HCT116 (cell line): ENCODE results near the gene IL36G. TPM values are rescaled to one million over a fixed set of nuclear protein-coding genes. Genes with fewer than 3 reads are reported as not detected.

ENCODE experiments used
- ATAC-seq: fragments of 200-7000 bp; cut with Tn5 transposase; 2 replicates; pipeline ENCODE4 v1.9.1; 2020; ENCODE audit warnings: mild to moderate bottlenecking, moderate library complexity
- BruUV-seq: library from RNA; stranded (reverse); fragments of 400-500 nt; replicated peaks from 2 replicates; lab custom pipeline; 2021; lab: Mats Ljungman, UMichigan
- CTCF ChIA-PET: fragments of 300-600 bp; sonication (Branson Sonifier 250); formaldehyde crosslinking; loops from one replicate; lab custom pipeline; 2021; ENCODE audit warnings: antibody characterized with exemption; lab: Charles Lee
- POLR2A ChIA-PET: fragments of 300-600, 350-600 bp; sonication (Branson Sonifier 250); formaldehyde crosslinking; loops from one replicate; lab custom pipeline; 2021; ENCODE audit warnings: antibody characterized with exemption; lab: Charles Lee
- RAD21 ChIA-PET, 2 experiments: fragments of 300-600 bp; sonication (Branson Sonifier 250); formaldehyde crosslinking; loops; one replicate each; lab custom pipeline; 2023; ENCODE audit warnings: low total read pairs in 2 of 2; ENCODE audit not compliant: uncharacterized antibody in 2 of 2, unreplicated experiment in 2 of 2, low non-redundant PET in 1 of 2; lab: Charles Lee
- DNase-seq: peaks from one replicate; pipeline ENCODE4 v3.0.0-alpha.2; 2010; ENCODE audit warnings: low read depth, low spot score
- H2AFZ ChIP-seq: fragments of 200-600 bp; shearing (Covaris generic), sonication (generic); 2 replicates; pipeline ENCODE4 v1.6.1; 2017; ENCODE audit warnings: low read depth, mixed run types, mixed read lengths, antibody characterized with exemption, low read length; ENCODE audit not compliant: poor library complexity, severe bottlenecking
- H3K27ac ChIP-seq: 2 replicates; pipeline ENCODE4 v1.5.1; 2012; ENCODE audit warnings: low read depth, low read length
- H3K27me3 ChIP-seq: fragments of 200-600 bp; sonication (generic); 2 replicates; pipeline ENCODE4 v1.6.1; 2016; ENCODE audit warnings: mixed run types, low read length, mixed read lengths; ENCODE audit not compliant: insufficient read depth
- H3K36me3 ChIP-seq, 2 experiments: fragments of 200-500 bp in 1 of 2; fragments of 200-600 bp in 1 of 2; sonication (Bioruptor generic) in 1 of 2; sonication (generic) in 1 of 2; 2 replicates each; pipeline versions ENCODE4 v1.5.1 to v1.6.1; 2014 to 2016; ENCODE audit warnings: low read length in 2 of 2, inconsistent platforms in 1 of 2, mixed read lengths in 1 of 2, mixed run types in 1 of 2; ENCODE audit not compliant: insufficient read depth in 2 of 2, control insufficient read depth in 1 of 2
- H3K4me1 ChIP-seq, 2 experiments: fragments of 200-600 bp in 1 of 2; sonication (generic) in 1 of 2; 2 replicates each; pipeline versions ENCODE4 v1.5.1 to v1.6.1; 2012 to 2017; ENCODE audit warnings: low read length in 2 of 2, inconsistent platforms in 1 of 2, mild to moderate bottlenecking in 1 of 2, mixed read lengths in 1 of 2, mixed run types in 1 of 2, moderate library complexity in 1 of 2; ENCODE audit not compliant: insufficient read depth in 2 of 2, control insufficient read depth in 1 of 2
- H3K4me2 ChIP-seq: fragments of 200-600 bp; sonication (generic); 2 replicates; pipeline ENCODE4 v1.6.1; 2017; ENCODE audit warnings: mixed run types, low read length, mixed read lengths
- H3K4me3 ChIP-seq, 2 experiments: fragments of 200-600 bp in 1 of 2; sonication (generic) in 1 of 2; replicated peaks in 1 of 2; 2 replicates each; pipeline ENCODE4 v1.5.1; 2011 to 2016; ENCODE audit warnings: low read length in 2 of 2, control low read depth in 1 of 2, low read depth in 1 of 2, mild to moderate bottlenecking in 1 of 2, mixed read lengths in 1 of 2, mixed run types in 1 of 2
- H3K79me2 ChIP-seq: fragments of 200-600 bp; sonication (generic); 2 replicates; pipeline ENCODE4 v1.6.1; 2017; ENCODE audit warnings: mild to moderate bottlenecking, mixed run types, low read length, moderate library complexity, mixed read lengths; ENCODE audit not compliant: insufficient read depth
- H3K9ac ChIP-seq: fragments of 200-600 bp; sonication (generic); 2 replicates; pipeline ENCODE4 v1.6.1; 2016; ENCODE audit warnings: low read length, mixed read lengths
- H3K9me2 ChIP-seq: fragments of 200-600 bp; sonication (generic), shearing (Covaris generic); 2 replicates; pipeline ENCODE4 v1.6.1; 2017; ENCODE audit warnings: mixed run types, mild to moderate bottlenecking, moderate library complexity; ENCODE audit not compliant: insufficient read depth
- H3K9me3 ChIP-seq, 2 experiments: fragments of 200-500 bp in 1 of 2; fragments of 200-600 bp in 1 of 2; sonication (Bioruptor generic) in 1 of 2; sonication (generic) in 1 of 2; 2 replicates each; pipeline ENCODE4 v1.6.1; 2014 to 2017; ENCODE audit warnings: low read length in 2 of 2, mixed read lengths in 2 of 2, inconsistent platforms in 1 of 2, low read depth in 1 of 2, mild to moderate bottlenecking in 1 of 2, mixed run types in 1 of 2, moderate library complexity in 1 of 2; ENCODE audit not compliant: control insufficient read depth in 1 of 2, insufficient read depth in 1 of 2
- H4K20me1 ChIP-seq: fragments of 200-600 bp; sonication (generic), shearing (Covaris generic); 2 replicates; pipeline ENCODE4 v1.6.1; 2017; ENCODE audit warnings: mixed run types, mild to moderate bottlenecking, moderate library complexity; ENCODE audit not compliant: insufficient read depth
- ATF3 ChIP-seq: IDR thresholded peaks from 2 replicates; pipeline ENCODE4 v1.6.1; 2012
- CBX3 ChIP-seq: IDR thresholded peaks from 2 replicates; pipeline ENCODE4 v1.6.1; 2012; ENCODE audit warnings: low read depth
- CEBPB ChIP-seq: IDR thresholded peaks from 2 replicates; pipeline ENCODE4 v1.6.1; 2012; ENCODE audit warnings: low read depth
- EGR1 ChIP-seq: IDR thresholded peaks from 2 replicates; pipeline ENCODE4 v1.6.1; 2012; ENCODE audit warnings: low read depth
- ELF1 ChIP-seq: IDR thresholded peaks from 2 replicates; pipeline ENCODE4 v1.6.1; 2012; ENCODE audit warnings: low read depth, borderline replicate concordance
- EZH2 ChIP-seq: fragments of 200-600 bp; sonication (generic); IDR thresholded peaks from 2 replicates; pipeline ENCODE4 v1.6.1; 2017; ENCODE audit warnings: antibody characterized with exemption, mixed run types
- EZH2phosphoT487 ChIP-seq: fragments of 200-600 bp; IDR thresholded peaks from 2 replicates; pipeline ENCODE4 v1.6.1; 2018; ENCODE audit warnings: antibody characterized with exemption, borderline replicate concordance
- FOSL1 ChIP-seq: IDR thresholded peaks from 2 replicates; pipeline ENCODE4 v1.6.1; 2012; ENCODE audit warnings: low read depth
- POLR2A ChIP-seq: IDR thresholded peaks from 2 replicates; pipeline ENCODE4 v1.7.0; 2011; ENCODE audit warnings: borderline replicate concordance; ENCODE audit not compliant: insufficient read depth, insufficient read length; ENCODE audit errors: extremely low read depth
- RAD21 ChIP-seq: IDR thresholded peaks from 2 replicates; pipeline ENCODE4 v1.6.1; 2012; ENCODE audit warnings: low read depth, mild to moderate bottlenecking
- SIN3A ChIP-seq: IDR thresholded peaks from 2 replicates; pipeline ENCODE4 v1.6.1; 2012; ENCODE audit warnings: low read depth
- SP1 ChIP-seq: IDR thresholded peaks from 2 replicates; pipeline ENCODE4 v1.6.1; 2012; ENCODE audit warnings: low read depth
- SRF ChIP-seq: IDR thresholded peaks from 2 replicates; pipeline ENCODE4 v1.6.1; 2012; ENCODE audit warnings: low read depth
- TCF7L2 ChIP-seq: IDR thresholded peaks from 2 replicates; pipeline ENCODE4 v1.7.0; 2011; ENCODE audit warnings: borderline replicate concordance, inconsistent platforms; ENCODE audit not compliant: insufficient read depth, insufficient read length; ENCODE audit errors: extremely low read depth
- YY1 ChIP-seq: IDR thresholded peaks from 2 replicates; pipeline ENCODE4 v1.6.1; 2011; ENCODE audit warnings: low read length, low read depth, moderate library complexity, mild to moderate bottlenecking; ENCODE audit not compliant: insufficient replicate concordance; ENCODE audit errors: extremely low read depth
- ZNF274 ChIP-seq: fragments of 200-500 bp; sonication (Bioruptor generic); IDR thresholded peaks from 2 replicates; pipeline ENCODE4 v1.6.1; 2014; ENCODE audit warnings: mild to moderate bottlenecking, low read depth, low read length, inconsistent platforms
- intact Hi-C: fragments of 100-400 bp; cut with micrococcal nuclease; formaldehyde crosslinking; loops from 2 replicates; pipeline ENCODE4 v1.10.0; 2022
- total RNA-seq: library from RNA; stranded (reverse); gene quantifications from one replicate; pipeline ENCODE4 v1.2.1, GENCODE V29; 2021; ENCODE audit not compliant: unreplicated experiment
- TF ChIP-seq, protein P1 (sequence below), 3 experiments: fragments of 200-600 bp in 1 of 3; sonication (generic) in 1 of 3; IDR thresholded peaks in 2 of 3; conservative IDR thresholded peaks in 1 of 3; 2 replicates each; pipeline ENCODE4 v1.5.1; 2012 to 2017; ENCODE audit warnings: low read depth in 2 of 3, low read length in 2 of 3, antibody characterized with exemption in 1 of 3, borderline replicate concordance in 1 of 3, control low read depth in 1 of 3, mild to moderate bottlenecking in 1 of 3, mixed read lengths in 1 of 3, mixed run types in 1 of 3, moderate library complexity in 1 of 3; ENCODE audit not compliant: insufficient read depth in 1 of 3
- TF ChIP-seq, protein P2 (sequence below): IDR thresholded peaks from 2 replicates; pipeline ENCODE4 v1.6.1; 2011; ENCODE audit warnings: mild to moderate bottlenecking, low read length, moderate library complexity; ENCODE audit not compliant: insufficient replicate concordance; ENCODE audit errors: extremely low read depth

IL36G gene
- total RNA-seq, 1 experiment from 2014 or later: not detected

- BruUV-seq: no TSS peak
- Histone ChIP-seq H3K4me2 (no peak overlapping the region), H2AFZ (no peak overlapping the region), H3K27ac (no peak overlapping the region), H3K27me3 (peaks cover 91% of the 10 kb centered on the region), H3K4me1 (no peaks in the 10 kb centered on the region), H3K79me2 (no peaks in the 10 kb centered on the region), H3K9me3 (no peaks in the 10 kb centered on the region), H3K9ac (no peak overlapping the region), H3K36me3 (no peaks in the 10 kb centered on the region), H4K20me1 (no peaks in the 10 kb centered on the region), H3K4me3 (no peak overlapping the region), H3K9me2 (no peaks in the 10 kb centered on the region)
- ChIA-PET RAD21 (no interaction called here), CTCF (no interaction called here), POLR2A (no interaction called here)
- TF ChIP-seq ZNF274 (no peak), ELF1 (no peak), RAD21 (no peak)
- TF ChIP-seq, protein P1, sequence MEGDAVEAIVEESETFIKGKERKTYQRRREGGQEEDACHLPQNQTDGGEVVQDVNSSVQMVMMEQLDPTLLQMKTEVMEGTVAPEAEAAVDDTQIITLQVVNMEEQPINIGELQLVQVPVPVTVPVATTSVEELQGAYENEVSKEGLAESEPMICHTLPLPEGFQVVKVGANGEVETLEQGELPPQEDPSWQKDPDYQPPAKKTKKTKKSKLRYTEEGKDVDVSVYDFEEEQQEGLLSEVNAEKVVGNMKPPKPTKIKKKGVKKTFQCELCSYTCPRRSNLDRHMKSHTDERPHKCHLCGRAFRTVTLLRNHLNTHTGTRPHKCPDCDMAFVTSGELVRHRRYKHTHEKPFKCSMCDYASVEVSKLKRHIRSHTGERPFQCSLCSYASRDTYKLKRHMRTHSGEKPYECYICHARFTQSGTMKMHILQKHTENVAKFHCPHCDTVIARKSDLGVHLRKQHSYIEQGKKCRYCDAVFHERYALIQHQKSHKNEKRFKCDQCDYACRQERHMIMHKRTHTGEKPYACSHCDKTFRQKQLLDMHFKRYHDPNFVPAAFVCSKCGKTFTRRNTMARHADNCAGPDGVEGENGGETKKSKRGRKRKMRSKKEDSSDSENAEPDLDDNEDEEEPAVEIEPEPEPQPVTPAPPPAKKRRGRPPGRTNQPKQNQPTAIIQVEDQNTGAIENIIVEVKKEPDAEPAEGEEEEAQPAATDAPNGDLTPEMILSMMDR (IDR thresholded peaks at IDR 0.05 in 2 of 3, conservative IDR thresholded peaks at IDR 0.05 in 1 of 3; ENCODE audit: borderline replicate concordance in 1 of 3, insufficient read depth in 1 of 3, low read depth in 2 of 3, low read length in 2 of 3): no peak
- intact Hi-C loops: no loop called here
- no peak for ATAC-seq
- DNase-seq: no peak
Observed at GRCh38 chr2:113027691-113028090, 49.9 kb downstream of the IL36G start.

DNA sequence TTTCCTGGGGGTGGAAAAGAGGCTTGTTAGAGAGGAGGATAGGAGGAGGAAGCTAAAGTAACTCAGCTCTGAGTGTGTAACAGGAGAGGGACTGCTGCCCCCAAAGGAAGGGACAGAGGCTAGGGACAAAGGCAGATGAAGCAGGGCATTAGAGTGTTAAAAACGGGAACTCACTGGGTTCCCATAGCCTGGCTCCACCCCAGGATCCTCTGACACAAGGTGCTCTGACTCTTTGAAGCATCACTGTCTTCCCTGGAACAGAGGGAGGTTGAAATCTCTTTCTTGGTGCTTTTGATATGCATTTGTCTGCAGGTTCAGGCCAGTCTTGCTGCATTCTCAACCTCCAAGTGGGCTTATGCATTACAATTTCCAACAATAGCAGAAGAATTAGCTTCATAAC is 50.3 kb downstream of the IL36G start:
- Histone ChIP-seq H2AFZ (no peak overlapping the region), H3K9ac (no peak overlapping the region), H3K9me3 (no peaks in the 10 kb centered on the region), H3K9me2 (no peaks in the 10 kb centered on the region), H4K20me1 (no peaks in the 10 kb centered on the region), H3K4me1 (no peaks in the 10 kb centered on the region), H3K79me2 (no peaks in the 10 kb centered on the region), H3K4me2 (no peak overlapping the region), H3K4me3 (no peak overlapping the region), H3K27me3 (peaks cover 87% of the 10 kb centered on the region), H3K27ac (no peak overlapping the region), H3K36me3 (no peaks in the 10 kb centered on the region)
- RAD21 ChIA-PET: no interaction called here
- BruUV-seq: no TSS peak
- intact Hi-C loops: no loop called here
- POLR2A ChIA-PET: no interaction called here
- DNase-seq: no peak
- CTCF ChIA-PET: no interaction called here
- no peak for ATAC-seq
- TF ChIP-seq YY1 (no peak), CBX3 (no peak), EZH2 (no peak), SP1 (no peak), POLR2A (no peak), RAD21 (no peak), TCF7L2 (no peak), CEBPB (no peak), EGR1 (no peak), FOSL1 (no peak), EZH2phosphoT487 (no peak), SIN3A (no peak), SRF (no peak), ATF3 (no peak)
- TF ChIP-seq, protein P2, sequence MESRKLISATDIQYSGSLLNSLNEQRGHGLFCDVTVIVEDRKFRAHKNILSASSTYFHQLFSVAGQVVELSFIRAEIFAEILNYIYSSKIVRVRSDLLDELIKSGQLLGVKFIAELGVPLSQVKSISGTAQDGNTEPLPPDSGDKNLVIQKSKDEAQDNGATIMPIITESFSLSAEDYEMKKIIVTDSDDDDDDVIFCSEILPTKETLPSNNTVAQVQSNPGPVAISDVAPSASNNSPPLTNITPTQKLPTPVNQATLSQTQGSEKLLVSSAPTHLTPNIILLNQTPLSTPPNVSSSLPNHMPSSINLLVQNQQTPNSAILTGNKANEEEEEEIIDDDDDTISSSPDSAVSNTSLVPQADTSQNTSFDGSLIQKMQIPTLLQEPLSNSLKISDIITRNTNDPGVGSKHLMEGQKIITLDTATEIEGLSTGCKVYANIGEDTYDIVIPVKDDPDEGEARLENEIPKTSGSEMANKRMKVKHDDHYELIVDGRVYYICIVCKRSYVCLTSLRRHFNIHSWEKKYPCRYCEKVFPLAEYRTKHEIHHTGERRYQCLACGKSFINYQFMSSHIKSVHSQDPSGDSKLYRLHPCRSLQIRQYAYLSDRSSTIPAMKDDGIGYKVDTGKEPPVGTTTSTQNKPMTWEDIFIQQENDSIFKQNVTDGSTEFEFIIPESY: no peak
